IPS-20b (cell line): ENCODE data around the gene PPP4R3A.

ENCODE experiments used
- H3K27ac ChIP-seq: one replicate; pipeline ENCODE4 v1.5.1; 2013; ENCODE audit warnings: low read length
- H3K27me3 ChIP-seq: 2 replicates; pipeline ENCODE4 v1.6.1; 2013; ENCODE audit warnings: mild to moderate bottlenecking, low read length, inconsistent platforms; ENCODE audit not compliant: insufficient read depth
- H3K36me3 ChIP-seq: 2 replicates; pipeline ENCODE4 v1.6.1; 2013; ENCODE audit warnings: low read depth, mild to moderate bottlenecking, inconsistent platforms, low read length, moderate library complexity; ENCODE audit not compliant: insufficient read depth
- H3K4me1 ChIP-seq: 2 replicates; pipeline ENCODE4 v1.6.1; 2013; ENCODE audit warnings: mild to moderate bottlenecking, control low read depth, inconsistent platforms, low read length, moderate library complexity; ENCODE audit not compliant: insufficient read depth
- H3K4me3 ChIP-seq: 2 replicates; pipeline ENCODE4 v1.5.1; 2013; ENCODE audit warnings: mild to moderate bottlenecking, low read length, inconsistent platforms
- H3K9ac ChIP-seq: 2 replicates; pipeline ENCODE4 v1.6.1; 2013; ENCODE audit warnings: low read depth, mild to moderate bottlenecking, inconsistent platforms, low read length, moderate library complexity
- H3K9me3 ChIP-seq: 2 replicates; pipeline ENCODE4 v1.6.1; 2013; ENCODE audit warnings: mild to moderate bottlenecking, low read depth, low read length, inconsistent platforms; ENCODE audit not compliant: insufficient read depth

Gene PPP4R3A

DNA sequence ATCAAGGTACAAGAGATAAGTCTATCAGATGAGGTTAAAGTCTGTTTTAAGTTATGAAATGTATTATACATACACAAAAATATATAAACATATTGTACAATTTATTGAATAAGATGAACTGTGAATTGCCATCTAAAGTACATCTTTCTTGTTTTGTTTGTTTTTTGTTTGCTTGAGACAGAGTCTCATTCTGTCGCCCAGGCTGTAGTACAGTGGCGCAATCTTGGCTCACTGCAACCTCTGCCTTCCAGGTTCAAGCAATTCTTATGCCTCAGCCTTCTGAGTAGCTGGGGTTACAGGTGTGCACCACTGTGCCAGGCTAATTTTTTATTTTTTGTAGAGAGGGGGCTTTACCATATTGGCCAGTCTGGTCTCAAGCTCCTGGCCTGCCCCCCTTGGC, 10.0 kb upstream of the PPP4R3A start:
- Histone ChIP-seq H3K4me3 (no peak overlapping the region), H3K27ac (no peak overlapping the region), H3K9ac (no peak overlapping the region), H3K4me1 (no peaks in the 10 kb centered on the region), H3K36me3 (no peaks in the 10 kb centered on the region), H3K27me3 (no peaks in the 10 kb centered on the region), H3K9me3 (no peaks in the 10 kb centered on the region)

DNA sequence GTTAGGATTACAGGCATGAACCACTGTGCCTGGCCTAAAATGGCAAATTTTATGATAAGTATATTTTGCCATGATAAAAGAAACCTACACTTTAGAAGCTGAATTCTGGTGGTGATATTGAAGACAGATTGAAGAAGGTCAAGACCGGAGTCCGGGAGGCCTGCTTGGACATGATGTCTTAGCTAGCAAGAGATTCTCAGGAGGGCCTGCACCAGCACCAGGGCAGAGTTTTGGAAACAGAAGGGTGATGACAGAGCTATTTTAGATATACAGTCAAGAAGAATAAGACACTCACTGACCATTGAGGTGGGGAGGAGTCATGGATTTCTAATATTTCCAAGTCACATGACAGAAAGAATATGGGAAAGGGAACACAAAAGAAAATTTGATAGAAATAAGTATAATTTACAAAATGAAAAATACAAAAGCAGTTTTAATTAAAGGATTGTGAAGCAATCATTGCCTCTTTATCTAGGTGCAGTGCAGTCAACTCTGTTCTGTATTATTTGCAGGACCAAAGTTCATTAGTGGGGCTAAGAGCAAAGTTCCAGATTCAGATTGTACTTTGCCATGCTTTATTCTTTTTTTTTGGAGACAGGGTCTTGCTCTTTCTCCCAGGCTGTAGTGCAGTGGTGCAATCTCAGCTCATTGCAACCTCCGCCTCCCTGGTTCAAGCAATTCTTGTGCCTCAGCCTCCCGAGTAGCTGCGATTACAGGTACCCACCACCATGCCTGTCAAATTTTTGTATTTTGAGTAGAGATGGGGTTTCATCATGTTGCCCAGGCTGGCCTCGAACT, 9.3 kb upstream of the PPP4R3A start:
- Histone ChIP-seq H3K36me3 (no peaks in the 10 kb centered on the region), H3K9me3 (no peaks in the 10 kb centered on the region), H3K27ac (no peak overlapping the region), H3K4me1 (no peaks in the 10 kb centered on the region), H3K9ac (no peak overlapping the region), H3K27me3 (no peaks in the 10 kb centered on the region), H3K4me3 (no peak overlapping the region)

GRCh38 chr14:91516663-91517388, 6.7 kb upstream of the PPP4R3A start:
- no peaks in the 10 kb centered on the region for H3K36me3 ChIP-seq
- H3K4me3 ChIP-seq, result no peak overlapping the region
- no peak overlapping the region for H3K9ac ChIP-seq

DNA sequence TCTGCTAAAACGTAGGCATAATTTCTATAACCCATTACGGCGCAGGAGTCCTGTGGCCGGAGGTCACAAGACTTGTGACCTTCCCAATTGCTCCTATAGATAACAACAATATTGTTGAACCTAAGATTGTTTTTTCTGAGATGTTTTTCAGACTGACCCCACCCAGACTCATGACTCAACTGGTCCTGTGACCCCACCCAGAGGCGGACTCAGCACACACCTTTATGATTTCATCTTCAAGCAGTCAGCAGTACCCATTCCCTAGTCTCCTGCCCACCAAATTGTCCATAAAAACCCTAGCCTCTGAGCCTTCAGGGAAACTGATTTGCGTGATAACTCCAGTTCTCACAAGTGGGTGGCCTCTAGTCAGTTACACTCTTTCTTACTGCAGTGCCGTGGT, 5.9 kb upstream of the PPP4R3A start:
- Histone ChIP-seq H3K36me3 (no peaks in the 10 kb centered on the region), H3K27me3 (no peaks in the 10 kb centered on the region), H3K27ac (no peak overlapping the region), H3K9me3 (no peaks in the 10 kb centered on the region), H3K4me3 (no peak overlapping the region), H3K4me1 (no peaks in the 10 kb centered on the region), H3K9ac (no peak overlapping the region)

More at GRCh38 chr14:91516663-91517388, 6.7 kb upstream of the PPP4R3A start:
- Histone ChIP-seq H3K27me3 (no peaks in the 10 kb centered on the region), H3K27ac (no peak overlapping the region), H3K4me1 (no peaks in the 10 kb centered on the region), H3K9me3 (no peaks in the 10 kb centered on the region)

GRCh38 chr14:91511043-91511383, 903 bp upstream of the PPP4R3A start:
- Histone ChIP-seq H3K9ac (peak overlapping the region; percentile 85), H3K9me3 (no peaks in the 10 kb centered on the region), H3K27me3 (no peaks in the 10 kb centered on the region), H3K4me1 (no peaks in the 10 kb centered on the region), H3K27ac (peak overlapping the region; percentile 36), H3K4me3 (peak overlapping the region; percentile 95), H3K36me3 (peaks cover 14% of the 10 kb centered on the region)

DNA sequence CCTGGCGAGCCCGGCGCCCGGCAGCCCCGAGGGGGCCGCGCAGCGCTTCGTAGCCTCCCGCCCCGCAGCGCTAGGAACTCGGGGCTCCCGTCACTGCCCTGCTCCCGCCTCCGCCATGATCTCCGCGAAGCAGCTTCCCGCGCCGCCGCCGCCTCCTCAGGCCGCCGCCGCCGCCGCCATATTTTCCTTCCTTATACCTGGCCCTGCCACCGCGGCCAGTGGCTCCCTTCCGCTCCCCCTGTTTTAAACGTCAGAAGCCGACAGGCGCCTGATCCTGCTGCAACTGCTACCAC, 286 bp downstream of the PPP4R3A start:
- H3K9me3 ChIP-seq, result no peaks in the 10 kb centered on the region
- peak overlapping the region; percentile 95 for H3K4me3 ChIP-seq
- peak overlapping the region; percentile 36 for H3K27ac ChIP-seq
- H3K27me3 ChIP-seq, result no peaks in the 10 kb centered on the region
- no peaks in the 10 kb centered on the region for H3K4me1 ChIP-seq
- H3K9ac ChIP-seq, result peak overlapping the region; percentile 85
- H3K36me3 ChIP-seq, result peaks cover 26% of the 10 kb centered on the region

- Histone ChIP-seq H3K36me3 (peaks cover 31% of the 10 kb centered on the region), H3K9ac (peak overlapping the region; percentile 85), H3K4me1 (no peaks in the 10 kb centered on the region), H3K4me3 (peak overlapping the region; percentile 95), H3K9me3 (no peaks in the 10 kb centered on the region), H3K27ac (peak overlapping the region; percentile 36), H3K27me3 (no peaks in the 10 kb centered on the region)
These were observed 830 bp downstream of the PPP4R3A start for GRCh38 chr14:91509083-91509877.

- Histone ChIP-seq H3K27me3 (no peaks in the 10 kb centered on the region), H3K4me1 (no peaks in the 10 kb centered on the region), H3K36me3 (peaks cover 40% of the 10 kb centered on the region), H3K4me3 (peak overlapping the region; percentile 95), H3K27ac (no peak overlapping the region), H3K9me3 (no peaks in the 10 kb centered on the region), H3K9ac (peak overlapping the region; percentile 85; the same call in 1 of the 2 replicates)
These were observed 2.0 kb downstream of the PPP4R3A start for GRCh38 chr14:91508105-91508504.

- Histone ChIP-seq H3K36me3 (peaks cover 55% of the 10 kb centered on the region), H3K9ac (no peak overlapping the region), H3K4me3 (no peak overlapping the region), H3K27me3 (no peaks in the 10 kb centered on the region), H3K9me3 (no peaks in the 10 kb centered on the region), H3K27ac (no peak overlapping the region), H3K4me1 (no peaks in the 10 kb centered on the region)
These were observed 3.9 kb downstream of the PPP4R3A start for GRCh38 chr14:91506226-91506625.

DNA sequence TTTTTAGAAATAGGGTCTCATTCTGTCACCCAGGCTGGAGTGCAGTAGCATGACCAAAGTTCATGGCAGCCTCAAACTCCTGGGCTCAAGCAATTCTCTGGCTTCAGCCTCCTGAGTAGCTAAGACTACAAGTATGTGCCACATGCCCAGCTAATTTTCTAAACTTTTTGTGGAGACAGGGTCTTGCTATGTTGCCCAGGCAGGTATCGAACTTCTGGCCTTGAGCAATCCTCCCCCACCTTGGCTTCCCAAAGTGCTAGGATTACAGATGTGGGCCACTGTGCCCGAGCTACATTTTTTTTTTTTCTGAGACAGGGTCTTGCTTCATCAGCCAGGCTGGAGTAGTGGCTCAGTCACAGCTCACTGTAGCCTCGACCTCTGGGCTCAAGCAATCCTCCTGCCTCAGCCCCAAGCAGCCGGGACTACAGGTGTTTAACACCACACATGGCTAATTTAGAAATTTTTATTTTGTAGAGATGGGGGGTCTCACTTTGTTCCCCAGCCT, 7.1 kb downstream of the PPP4R3A start:
- Histone ChIP-seq H3K4me3 (no peak overlapping the region), H3K9me3 (no peaks in the 10 kb centered on the region), H3K27me3 (no peaks in the 10 kb centered on the region), H3K9ac (no peak overlapping the region), H3K4me1 (no peaks in the 10 kb centered on the region), H3K27ac (no peak overlapping the region), H3K36me3 (peaks cover 69% of the 10 kb centered on the region)

- Histone ChIP-seq H3K27ac (no peak overlapping the region), H3K27me3 (no peaks in the 10 kb centered on the region), H3K36me3 (peaks cover 68% of the 10 kb centered on the region), H3K4me1 (no peaks in the 10 kb centered on the region), H3K9me3 (no peaks in the 10 kb centered on the region), H3K4me3 (no peak overlapping the region), H3K9ac (no peak overlapping the region)
These were observed 7.9 kb downstream of the PPP4R3A start for GRCh38 chr14:91501951-91502930.
